IPS-20b (cell line): ENCODE measurements around the gene KIRREL3.
"Not testable (repeated sequence)": the region's sequence is repeated elsewhere in the genome, so short reads cannot be mapped to it uniquely, and the experiment has no call there.

Experiments used
- H3K27ac ChIP-seq: one replicate; pipeline ENCODE4 v1.5.1; 2013; ENCODE audit warnings: low read length
- H3K27me3 ChIP-seq: 2 replicates; pipeline ENCODE4 v1.6.1; 2013; ENCODE audit warnings: mild to moderate bottlenecking, low read length, inconsistent platforms; ENCODE audit not compliant: insufficient read depth
- H3K36me3 ChIP-seq: 2 replicates; pipeline ENCODE4 v1.6.1; 2013; ENCODE audit warnings: low read depth, mild to moderate bottlenecking, inconsistent platforms, low read length, moderate library complexity; ENCODE audit not compliant: insufficient read depth
- H3K4me1 ChIP-seq: 2 replicates; pipeline ENCODE4 v1.6.1; 2013; ENCODE audit warnings: mild to moderate bottlenecking, control low read depth, inconsistent platforms, low read length, moderate library complexity; ENCODE audit not compliant: insufficient read depth
- H3K4me3 ChIP-seq: 2 replicates; pipeline ENCODE4 v1.5.1; 2013; ENCODE audit warnings: mild to moderate bottlenecking, low read length, inconsistent platforms
- H3K9ac ChIP-seq: 2 replicates; pipeline ENCODE4 v1.6.1; 2013; ENCODE audit warnings: low read depth, mild to moderate bottlenecking, inconsistent platforms, low read length, moderate library complexity
- H3K9me3 ChIP-seq: 2 replicates; pipeline ENCODE4 v1.6.1; 2013; ENCODE audit warnings: mild to moderate bottlenecking, low read depth, low read length, inconsistent platforms; ENCODE audit not compliant: insufficient read depth

The KIRREL3 gene

GRCh38 chr11:126385991-126386728 is 614.4 kb downstream of the KIRREL3 start:
- Histone ChIP-seq H3K27me3 (no peaks in the 10 kb centered on the region), H3K4me3 (no peak overlapping the region), H3K9ac (no peak overlapping the region), H3K4me1 (peaks cover 2% of the 10 kb centered on the region; the same call in 1 of the 2 replicates), H3K9me3 (no peaks in the 10 kb centered on the region), H3K36me3 (no peaks in the 10 kb centered on the region), H3K27ac (no peak overlapping the region)

GRCh38 chr11:126384449-126385070 is 616.0 kb downstream of the KIRREL3 start:
- Histone ChIP-seq H3K36me3 (no peaks in the 10 kb centered on the region), H3K27me3 (no peaks in the 10 kb centered on the region), H3K4me3 (no peak overlapping the region), H3K9me3 (no peaks in the 10 kb centered on the region), H3K9ac (no peak overlapping the region; the same call in 1 of the 2 replicates), H3K27ac (no peak overlapping the region), H3K4me1 (peaks cover 2% of the 10 kb centered on the region; the same call in 1 of the 2 replicates)

DNA sequence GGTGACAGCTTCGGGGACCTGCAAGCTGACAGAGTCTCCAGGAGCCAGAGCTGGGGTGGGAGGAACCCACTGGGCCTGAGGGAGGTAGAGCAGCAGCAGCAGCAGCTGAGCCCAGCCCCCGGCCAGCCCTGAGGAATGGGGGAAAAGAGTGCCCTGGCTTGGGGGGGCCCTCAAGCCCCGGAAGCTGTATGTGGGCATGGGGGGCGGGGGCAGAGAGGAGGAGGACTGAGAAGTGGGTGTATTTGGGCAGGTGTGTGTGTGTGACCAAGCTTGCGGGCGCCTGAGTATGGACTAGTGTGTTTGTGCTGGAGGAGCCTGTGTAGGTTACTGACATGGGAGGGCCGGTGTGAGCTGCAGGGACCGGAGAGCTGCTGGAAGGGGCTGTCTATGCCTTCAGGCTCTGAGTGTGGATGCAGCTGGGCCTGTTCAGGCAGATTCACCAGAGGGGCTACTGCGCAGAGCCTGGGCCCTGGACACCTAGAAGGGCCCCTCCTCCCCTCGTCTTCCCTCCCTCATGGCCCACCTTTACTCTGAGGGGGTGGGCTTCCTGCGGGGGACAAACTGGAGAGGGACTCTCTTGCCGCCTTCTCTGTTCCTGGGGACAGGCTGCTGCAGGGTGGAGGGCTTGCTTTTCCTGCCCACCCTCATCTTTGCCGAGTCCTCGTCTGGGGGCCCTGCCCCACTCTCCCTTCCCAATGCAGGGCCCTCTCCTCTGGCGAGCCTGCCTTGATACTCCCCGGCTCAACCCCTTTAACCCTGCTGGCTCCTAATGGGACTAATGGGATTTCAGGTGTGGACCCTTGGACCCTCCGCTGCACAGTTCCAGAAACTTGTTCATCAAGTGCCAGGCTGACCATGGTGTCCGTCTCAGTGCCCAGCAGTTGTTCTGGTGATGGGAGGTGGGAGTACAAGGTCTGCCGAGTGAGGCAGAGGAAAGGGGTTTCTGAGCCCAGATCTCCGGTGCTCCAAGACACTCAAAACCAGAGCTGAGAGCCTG is 616.9 kb downstream of the KIRREL3 start:
- no peak overlapping the region for H3K27ac ChIP-seq
- no peaks in the 10 kb centered on the region for H3K36me3 ChIP-seq
- H3K27me3 ChIP-seq, result no peaks in the 10 kb centered on the region
- H3K9me3 ChIP-seq, result no peaks in the 10 kb centered on the region
- no peak overlapping the region for H3K4me3 ChIP-seq
- no peak overlapping the region; the same call in 1 of the 2 replicates for H3K9ac ChIP-seq
- peaks cover 2% of the 10 kb centered on the region; the same call in 1 of the 2 replicates for H3K4me1 ChIP-seq

DNA sequence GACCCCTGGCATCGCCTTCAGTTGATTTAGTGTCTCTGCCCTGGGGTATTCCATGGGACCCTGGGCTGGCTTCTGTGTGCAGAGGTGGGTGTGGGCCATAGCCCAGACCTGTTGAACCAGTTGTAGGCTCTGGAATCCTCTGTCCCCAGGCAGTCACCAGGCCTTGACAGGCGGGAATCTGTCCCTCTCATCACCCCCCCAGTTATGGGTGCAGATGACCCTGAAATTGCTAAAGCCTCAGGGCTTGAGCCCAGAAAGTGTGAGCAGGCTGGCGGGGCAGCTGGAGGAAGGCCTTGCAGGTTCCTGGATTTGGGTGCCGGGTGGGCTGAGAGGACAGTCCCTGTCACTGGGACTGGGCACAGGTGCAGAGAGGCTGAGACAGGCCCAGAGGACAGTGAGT is 617.9 kb downstream of the KIRREL3 start:
- H3K4me1 ChIP-seq, H3K4me3 ChIP-seq, H3K27me3 ChIP-seq, H3K36me3 ChIP-seq, H3K9ac ChIP-seq, H3K9me3 ChIP-seq, H3K27ac ChIP-seq: not testable (repeated sequence)

GRCh38 chr11:126381960-126382359 is 618.6 kb downstream of the KIRREL3 start:
- not testable (repeated sequence) for H3K4me1 ChIP-seq, H3K4me3 ChIP-seq

GRCh38 chr11:126380909-126381308 is 619.7 kb downstream of the KIRREL3 start:
- Histone ChIP-seq H3K4me1 (no peaks in the 10 kb centered on the region), H3K27ac (no peak overlapping the region), H3K4me3 (no peak overlapping the region), H3K36me3 (no peaks in the 10 kb centered on the region), H3K27me3 (no peaks in the 10 kb centered on the region), H3K9me3 (no peaks in the 10 kb centered on the region), H3K9ac (no peak overlapping the region)

More at GRCh38 chr11:126381960-126382359, 618.6 kb downstream of the KIRREL3 start:
- H3K27me3 ChIP-seq, H3K36me3 ChIP-seq, H3K9me3 ChIP-seq, H3K9ac ChIP-seq, H3K27ac ChIP-seq: not testable (repeated sequence)

GRCh38 chr11:126378763-126379162 is 621.8 kb downstream of the KIRREL3 start:
- Histone ChIP-seq H3K9me3 (no peaks in the 10 kb centered on the region), H3K9ac (no peak overlapping the region), H3K4me1 (no peaks in the 10 kb centered on the region), H3K36me3 (no peaks in the 10 kb centered on the region), H3K27me3 (no peaks in the 10 kb centered on the region), H3K27ac (no peak overlapping the region), H3K4me3 (no peak overlapping the region)

GRCh38 chr11:126375726-126376125 is 624.8 kb downstream of the KIRREL3 start:
- H3K4me3 ChIP-seq, result no peak overlapping the region
- no peaks in the 10 kb centered on the region for H3K27me3 ChIP-seq
- no peak overlapping the region for H3K9ac ChIP-seq
- H3K9me3 ChIP-seq, result no peaks in the 10 kb centered on the region
- no peaks in the 10 kb centered on the region for H3K36me3 ChIP-seq
- H3K27ac ChIP-seq, result no peak overlapping the region
- no peaks in the 10 kb centered on the region for H3K4me1 ChIP-seq

DNA sequence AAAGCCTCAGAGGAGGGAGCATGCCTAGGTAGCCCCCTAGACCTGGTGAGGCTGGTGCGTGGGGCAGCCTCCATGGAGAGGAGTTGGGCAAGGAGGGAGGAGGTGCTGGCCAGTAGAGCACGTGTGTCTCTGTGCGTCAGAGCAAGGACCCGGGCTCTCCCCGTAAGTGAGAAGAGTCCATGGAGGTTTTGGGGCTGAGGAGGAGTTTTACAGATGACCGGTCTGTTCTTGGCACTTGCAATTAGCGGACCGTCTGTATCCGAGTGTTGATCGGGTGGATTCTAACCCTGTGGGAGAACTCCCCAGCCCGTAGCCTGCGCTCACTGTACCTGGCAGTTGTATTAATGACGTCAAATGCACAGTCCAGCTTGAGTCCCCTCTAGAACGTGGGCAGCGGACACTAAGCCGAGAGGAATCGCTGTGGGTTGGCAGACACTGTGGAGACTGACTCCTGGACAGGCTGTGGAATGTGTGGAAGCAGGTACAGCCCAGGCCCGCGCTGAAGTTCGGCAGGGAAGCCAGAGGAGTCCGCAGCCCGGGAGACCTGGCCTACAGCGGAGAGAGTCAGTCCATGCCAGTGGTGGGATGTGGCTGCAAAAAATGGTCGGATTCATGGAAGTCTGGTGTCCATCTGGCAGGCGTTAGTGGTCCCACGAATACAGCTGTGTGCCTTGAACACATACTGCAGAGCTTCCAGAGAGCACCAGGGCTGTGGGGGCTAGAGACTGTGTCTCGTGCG is 625.8 kb downstream of the KIRREL3 start:
- H3K9me3 ChIP-seq, H3K36me3 ChIP-seq, H3K9ac ChIP-seq, H3K27me3 ChIP-seq, H3K4me3 ChIP-seq, H3K4me1 ChIP-seq, H3K27ac ChIP-seq: not testable (repeated sequence)

GRCh38 chr11:126373389-126374066 is 627.0 kb downstream of the KIRREL3 start:
- not testable (repeated sequence) for H3K9ac ChIP-seq, H3K4me1 ChIP-seq, H3K4me3 ChIP-seq, H3K27me3 ChIP-seq, H3K9me3 ChIP-seq, H3K36me3 ChIP-seq, H3K27ac ChIP-seq
